NOMO-1 treated with dmso at 0.1 percent for 144 hours (cell line): ENCODE results near the gene HS3ST2.
"Not testable (repeated sequence)": the region's sequence is repeated elsewhere in the genome, so short reads cannot be mapped to it uniquely, and the experiment has no call there.

Experiments used
- DNase-seq: peaks from one replicate; lab custom pipeline; 2025; ENCODE audit not compliant: unreplicated experiment; lab: John Stamatoyannopoulos, UW

HS3ST2 gene

GRCh38 chr16:22874394-22874793, 60.4 kb downstream of the HS3ST2 start:
- no peak for DNase-seq

DNA sequence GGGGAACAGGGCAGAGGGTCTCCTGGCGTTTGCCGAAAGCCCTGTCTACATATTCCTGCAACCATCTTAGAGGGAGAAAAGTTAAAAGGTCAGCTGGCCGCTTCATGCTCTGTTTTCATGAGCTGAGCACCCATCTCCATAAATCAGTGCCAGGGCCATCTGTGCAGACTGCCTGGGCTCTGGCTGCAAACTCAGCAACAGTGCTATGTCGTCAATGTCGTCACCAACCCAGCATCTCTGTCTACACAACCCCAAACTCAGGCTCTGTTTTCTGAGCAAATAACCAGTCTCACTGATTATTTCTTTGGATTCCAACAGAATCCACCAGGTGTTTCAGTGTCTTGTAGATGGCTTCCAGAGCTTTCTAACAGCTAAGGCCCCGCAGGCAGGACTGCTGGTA, 65.0 kb downstream of the HS3ST2 start:
- DNase-seq: no peak

- DNase-seq: no peak
Measured at GRCh38 chr16:22879466-22879865, 65.5 kb downstream of the HS3ST2 start.

GRCh38 chr16:22882981-22883380, 69.0 kb downstream of the HS3ST2 start:
- no peak for DNase-seq

DNA sequence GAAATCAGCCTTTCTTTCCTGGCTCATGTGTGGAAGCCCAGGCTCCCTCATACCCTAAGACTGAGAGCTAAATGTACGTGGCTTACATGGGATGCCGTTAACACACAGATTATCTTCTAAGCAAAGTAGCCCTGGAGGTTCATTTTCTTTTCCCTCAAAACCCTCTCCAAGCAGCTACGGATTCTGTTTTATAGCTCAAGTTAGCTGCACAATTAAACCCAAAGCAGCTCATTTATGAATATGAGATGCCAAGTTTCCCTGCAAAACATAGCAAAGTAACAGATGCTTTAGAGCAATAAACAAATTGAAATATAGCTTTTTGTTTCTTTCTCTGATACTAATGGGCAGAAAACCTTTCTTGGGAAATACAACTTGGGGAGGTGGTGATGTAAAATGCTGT, 72.0 kb downstream of the HS3ST2 start:
- no peak for DNase-seq

DNA sequence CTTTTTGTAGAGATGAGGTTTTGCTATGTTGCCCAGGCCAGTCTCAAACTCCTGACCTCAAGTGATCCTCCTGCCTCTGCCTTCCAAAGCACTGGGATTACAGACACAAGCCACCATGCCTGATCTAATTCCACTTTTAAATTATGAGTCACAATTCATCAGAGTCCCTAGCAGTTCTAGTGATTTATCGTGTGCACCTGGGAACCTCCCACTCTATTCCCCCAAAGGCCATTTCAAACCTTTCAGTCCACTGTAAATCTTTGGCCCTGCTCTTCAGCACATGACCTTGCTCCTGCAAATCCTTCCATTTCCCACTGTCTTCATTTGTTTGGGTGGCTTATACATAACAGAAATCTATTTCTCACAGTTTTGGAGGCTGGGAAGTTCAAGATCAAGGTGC, 73.0 kb downstream of the HS3ST2 start:
- no peak for DNase-seq

DNA sequence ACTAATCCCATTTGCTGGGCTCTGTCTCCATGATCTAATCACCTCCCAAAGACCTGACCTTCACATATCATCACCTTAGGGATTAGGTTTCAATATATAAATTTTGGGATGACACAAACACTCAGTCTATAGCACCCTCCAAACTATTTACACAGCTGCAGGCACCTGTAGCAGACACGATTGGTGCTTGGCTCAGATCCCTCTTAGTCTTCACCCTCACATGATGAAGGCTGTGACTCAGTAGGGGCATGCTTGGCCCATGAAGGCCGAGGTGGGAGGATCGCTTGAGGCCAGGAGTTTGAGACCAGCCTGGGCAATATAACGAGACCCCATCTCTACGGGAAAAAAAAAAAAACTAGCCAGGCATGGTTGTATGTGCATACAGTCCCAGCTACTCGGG, 73.5 kb downstream of the HS3ST2 start:
- DNase-seq: no peak

DNA sequence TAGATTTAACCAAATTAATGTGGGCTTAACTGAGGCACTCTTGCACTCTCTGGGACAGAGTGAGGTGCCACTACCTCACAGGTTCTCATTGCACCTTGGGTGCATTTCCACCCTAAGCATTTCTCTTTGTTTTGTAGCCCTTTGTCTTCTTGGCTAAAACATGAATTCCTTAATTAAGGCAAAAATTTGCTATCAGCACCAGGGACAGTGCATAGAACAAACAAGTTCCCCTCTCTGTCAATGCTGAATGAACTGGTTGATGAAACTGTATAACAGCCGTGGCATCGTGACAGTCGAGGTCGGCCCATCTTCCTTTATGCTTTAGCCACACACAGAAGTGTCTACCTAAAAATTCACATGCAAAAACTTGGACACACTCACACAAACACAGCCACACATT, 74.8 kb downstream of the HS3ST2 start:
- DNase-seq: no peak

- DNase-seq: no peak
Measured at GRCh38 chr16:22890976-22891375, 77.0 kb downstream of the HS3ST2 start.

DNA sequence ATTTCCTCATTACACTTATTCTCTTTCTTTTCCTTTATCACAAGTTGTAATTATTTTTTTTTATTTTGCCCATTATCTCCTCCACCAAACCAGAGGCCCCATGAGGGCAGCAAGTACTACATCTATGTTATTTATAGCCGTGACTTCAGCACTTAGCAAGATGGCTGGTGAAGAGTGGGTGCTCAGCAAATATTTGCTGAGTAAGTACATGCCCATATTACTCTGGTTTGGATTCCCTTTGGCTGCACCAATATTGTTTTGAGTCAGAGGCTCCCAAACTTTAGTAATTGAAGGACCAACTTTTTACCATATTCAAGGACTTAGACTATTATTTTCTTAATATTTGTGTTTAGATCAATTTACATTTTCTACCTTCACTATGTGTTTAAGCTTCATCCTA, 83.2 kb downstream of the HS3ST2 start:
- DNase-seq: no peak

GRCh38 chr16:22898131-22898530, 84.2 kb downstream of the HS3ST2 start:
- DNase-seq: no peak

- DNase-seq: peak; percentile 13
Measured at GRCh38 chr16:22898874-22899348, 84.9 kb downstream of the HS3ST2 start.

DNA sequence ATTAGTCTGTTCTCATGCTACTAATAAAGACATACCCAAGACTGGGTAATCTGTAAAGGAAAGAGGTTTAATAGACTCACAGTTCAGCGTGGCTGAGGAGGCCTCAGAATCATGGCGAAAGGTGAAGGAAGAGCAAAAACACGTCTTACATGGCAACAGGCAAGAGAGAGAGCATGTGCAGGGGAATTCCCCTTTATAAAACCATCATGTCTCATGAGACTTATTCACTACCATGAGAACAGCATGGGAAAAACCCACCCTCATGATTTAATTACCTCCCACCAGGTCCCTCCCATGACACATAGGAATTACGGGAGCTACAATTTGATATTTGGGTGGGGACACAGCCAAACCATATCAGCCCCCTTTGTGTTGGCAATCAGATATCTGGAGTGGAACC, 85.6 kb downstream of the HS3ST2 start:
- DNase-seq: not testable (repeated sequence)

GRCh38 chr16:22900863-22901262, 86.9 kb downstream of the HS3ST2 start:
- no peak for DNase-seq

GRCh38 chr16:22901563-22901962, 87.6 kb downstream of the HS3ST2 start:
- DNase-seq: no peak

DNA sequence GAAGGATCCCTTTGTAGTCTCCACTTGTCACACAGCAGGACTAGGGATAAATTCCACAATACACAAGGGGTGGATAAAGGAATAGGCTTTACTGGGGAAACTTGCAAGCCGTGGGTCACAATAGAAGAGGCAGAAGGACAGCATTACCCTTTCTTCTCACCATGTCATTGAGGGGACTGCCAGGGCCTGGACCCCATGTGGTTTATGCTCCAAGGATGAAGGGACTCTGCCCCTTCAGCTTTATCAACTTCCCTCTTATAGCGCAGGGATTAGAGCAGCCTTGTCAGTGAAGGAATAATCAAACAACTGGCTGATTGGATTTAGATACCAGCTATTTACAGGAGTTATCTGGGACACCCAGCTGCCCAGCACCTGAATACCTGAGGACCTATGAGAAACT, 89.8 kb downstream of the HS3ST2 start:
- DNase-seq: no peak

DNA sequence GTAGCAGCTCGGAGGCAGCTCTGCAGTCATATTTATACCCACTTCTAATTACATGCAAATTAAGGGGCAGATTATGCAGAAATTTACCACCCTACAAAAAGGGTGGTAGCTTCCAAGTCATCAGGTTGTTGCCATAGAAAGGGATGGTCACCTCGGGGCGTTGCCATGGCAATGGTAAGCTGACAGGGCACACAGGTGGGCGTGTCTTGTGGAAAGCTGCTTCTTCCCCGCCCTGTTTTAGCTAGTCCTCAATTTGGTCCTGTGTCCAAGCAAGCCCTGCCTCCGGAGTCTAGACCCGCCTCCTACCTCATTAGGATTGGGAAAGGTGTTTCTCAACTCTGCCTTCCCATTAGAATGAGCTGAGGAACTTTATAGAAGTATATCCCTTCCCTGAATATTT, 98.7 kb downstream of the HS3ST2 start:
- no peak for DNase-seq

DNA sequence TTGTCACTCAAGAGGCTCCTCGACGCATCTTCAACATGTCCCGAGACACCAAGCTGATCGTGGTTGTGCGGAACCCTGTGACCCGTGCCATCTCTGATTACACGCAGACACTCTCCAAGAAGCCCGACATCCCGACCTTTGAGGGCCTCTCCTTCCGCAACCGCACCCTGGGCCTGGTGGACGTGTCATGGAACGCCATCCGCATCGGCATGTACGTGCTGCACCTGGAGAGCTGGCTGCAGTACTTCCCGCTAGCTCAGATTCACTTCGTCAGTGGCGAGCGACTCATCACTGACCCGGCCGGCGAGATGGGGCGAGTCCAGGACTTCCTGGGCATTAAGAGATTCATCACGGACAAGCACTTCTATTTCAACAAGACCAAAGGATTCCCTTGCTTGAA, 101.0 kb downstream of the HS3ST2 start:
- no peak for DNase-seq

GRCh38 chr16:22923491-22923890, 109.5 kb downstream of the HS3ST2 start:
- DNase-seq: no peak

DNA sequence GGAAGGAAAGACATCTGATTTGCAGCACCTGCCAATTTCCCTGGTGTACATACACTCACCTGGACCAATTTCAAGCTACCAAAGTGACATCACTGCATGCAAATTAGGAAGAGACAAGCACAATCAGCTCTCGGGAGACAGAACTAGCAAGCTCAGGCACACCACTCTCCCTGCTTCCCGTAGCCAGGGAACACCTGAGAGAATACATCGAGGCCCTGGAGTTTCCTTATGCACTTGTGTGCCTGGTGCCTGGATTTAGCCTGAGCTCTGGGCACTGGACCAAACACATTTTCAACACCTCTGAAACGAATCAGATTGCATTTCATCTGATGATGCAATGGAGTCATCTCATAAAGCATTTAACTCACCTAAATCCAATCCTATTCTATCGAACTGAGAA, 110.5 kb downstream of the HS3ST2 start:
- DNase-seq: no peak

DNA sequence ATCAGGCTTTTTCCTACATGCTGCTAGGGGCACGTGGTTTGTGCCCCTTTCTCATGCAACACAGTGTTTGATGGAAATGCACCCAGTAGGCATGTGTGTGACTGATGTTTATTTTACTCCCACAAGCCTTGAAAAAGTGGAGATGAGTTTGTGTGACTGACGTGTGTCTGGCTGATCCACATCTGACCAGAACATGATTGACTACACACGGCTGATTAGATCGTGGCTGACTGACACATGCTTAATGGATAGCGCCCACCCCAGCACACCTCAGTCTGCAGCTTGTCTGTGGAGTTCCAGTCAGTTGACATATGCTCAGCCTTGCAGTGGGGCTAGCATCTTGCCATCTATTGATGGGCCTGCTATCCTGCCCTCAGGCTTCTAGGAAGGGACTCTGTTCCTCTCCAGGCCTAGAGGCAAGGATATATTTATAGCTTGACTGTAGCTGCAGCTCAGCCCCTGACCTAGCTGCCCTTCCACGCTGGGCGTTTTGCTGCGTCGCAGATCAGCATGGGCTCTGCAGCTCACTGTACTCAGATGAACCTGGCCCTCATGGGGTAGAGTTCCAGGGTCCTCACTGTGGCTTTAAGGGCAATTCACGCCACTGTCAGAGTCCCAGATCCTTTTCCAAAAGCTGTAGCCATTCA, 112.3 kb downstream of the HS3ST2 start:
- DNase-seq: no peak

DNA sequence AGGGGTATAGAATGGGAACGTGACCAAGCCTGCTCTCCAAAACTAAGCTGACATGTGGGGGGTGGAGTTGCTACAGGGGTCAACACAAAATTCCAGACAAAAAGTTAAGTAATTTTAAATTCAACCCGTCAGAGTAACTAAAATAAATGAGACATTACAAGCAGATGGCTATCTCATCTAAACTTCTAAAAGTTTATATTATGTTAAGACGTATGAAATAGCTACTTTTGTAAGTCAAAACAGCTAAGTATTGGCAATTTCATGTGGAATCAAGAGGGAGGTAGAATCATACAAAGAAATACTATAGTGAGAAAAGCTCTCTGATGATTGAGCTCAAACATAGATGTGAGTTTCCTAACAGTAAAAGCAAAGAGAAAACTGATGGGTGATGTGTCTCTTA, 113.3 kb downstream of the HS3ST2 start:
- DNase-seq: no peak

DNA sequence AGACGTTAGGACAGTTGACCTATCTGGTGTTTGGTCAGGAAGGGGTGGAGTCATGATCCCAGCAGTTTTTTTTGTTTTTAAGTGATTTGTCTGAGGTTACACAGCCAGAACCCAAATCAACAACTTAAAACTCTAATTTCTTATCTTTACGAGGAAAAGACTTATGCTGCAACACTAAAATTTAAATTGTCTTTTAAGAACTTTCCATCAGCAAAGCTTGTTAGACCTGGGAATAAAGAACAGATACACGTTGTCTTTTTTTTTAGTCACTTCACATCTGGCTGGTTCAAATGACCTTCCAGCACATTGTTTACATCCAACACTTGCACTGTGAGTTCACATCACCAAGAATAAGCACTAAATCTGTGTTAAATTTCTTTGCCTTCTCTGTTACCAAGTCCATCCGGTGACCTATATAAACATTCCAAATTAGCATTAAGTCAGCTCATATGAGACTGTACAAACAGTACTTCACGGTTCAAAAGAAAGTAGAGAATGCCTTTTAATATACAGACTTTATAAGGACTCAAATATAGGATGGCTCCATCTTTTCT, 115.0 kb downstream of the HS3ST2 start:
- no peak for DNase-seq
